Endothelial cell of umbilical vein (primary cell): Measurements from ENCODE around the gene TBCD. TPM values are rescaled to one million over a fixed set of nuclear protein-coding genes. Genes with fewer than 3 reads are reported as not detected.

ENCODE experiments used
- BruUV-seq: library from RNA; stranded (reverse); fragments of 400-500 nt; replicated peaks from 2 replicates; lab custom pipeline; 2021; lab: Mats Ljungman, UMichigan
- CTCF ChIA-PET: fragments of 300-600, 350-600 bp; sonication (Branson Sonifier 250); formaldehyde crosslinking; loops from one replicate; lab custom pipeline; 2021; ENCODE audit warnings: antibody characterized with exemption, inconsistent platforms; lab: Charles Lee
- POLR2A ChIA-PET: fragments of 300-600, 350-600 bp; sonication (Branson Sonifier 250); formaldehyde crosslinking; loops from one replicate; lab custom pipeline; 2021; ENCODE audit warnings: antibody characterized with exemption, inconsistent platforms; lab: Charles Lee
- DNase-seq: peaks from one replicate; pipeline ENCODE4 v3.0.0-alpha.2; 2011; ENCODE audit warnings: low read depth, low spot score
- FAIRE-seq: peaks from 2 replicates; lab custom pipeline; 2011; peaks lifted over from hg19 to GRCh38; lab: Jason Lieb, UNC
- H2AFZ ChIP-seq: 2 replicates; pipeline ENCODE4 v1.6.0; 2012; ENCODE audit warnings: low read depth, low read length, control low read depth, inconsistent platforms
- H3K27ac ChIP-seq: 2 replicates; pipeline ENCODE4 v1.5.1; 2011; ENCODE audit warnings: low read depth, mild to moderate bottlenecking, control low read depth, low read length, moderate library complexity; ENCODE audit not compliant: insufficient read depth
- H3K27me3 ChIP-seq, 2 experiments: 2 replicates each; pipeline versions ENCODE4 v1.6.0 to v1.6.1; 2011; ENCODE audit warnings: low read length in 2 of 2, mixed read lengths in 1 of 2; ENCODE audit not compliant: control insufficient read depth in 2 of 2, insufficient read depth in 2 of 2
- H3K36me3 ChIP-seq, 2 experiments: 2 replicates in 1 of 2; 3 replicates in 1 of 2; pipeline ENCODE4 v1.5.1; 2011; ENCODE audit warnings: low read length in 2 of 2, mild to moderate bottlenecking in 1 of 2, moderate library complexity in 1 of 2; ENCODE audit not compliant: control insufficient read depth in 2 of 2, insufficient read depth in 2 of 2; ENCODE audit errors: extremely low read depth in 1 of 2
- H3K4me1 ChIP-seq: 3 replicates; pipeline ENCODE4 v1.5.1; 2011; ENCODE audit warnings: mild to moderate bottlenecking, low read length; ENCODE audit not compliant: control insufficient read depth, insufficient read depth; ENCODE audit errors: extremely low read depth
- H3K4me2 ChIP-seq: 2 replicates; pipeline ENCODE4 v1.6.1; 2011; ENCODE audit warnings: low read length, control low read depth, mixed read lengths; ENCODE audit not compliant: insufficient read depth
- H3K4me3 ChIP-seq, 3 experiments: fragments of 200-600 bp in 1 of 3; sonication (generic), shearing (Covaris generic) in 1 of 3; replicated peaks in 1 of 3; 2 replicates each; pipeline ENCODE4 v1.5.1; 2011 to 2016; ENCODE audit warnings: control low read depth in 3 of 3, low read length in 3 of 3, mild to moderate bottlenecking in 2 of 3, inconsistent platforms in 1 of 3, low read depth in 1 of 3, moderate library complexity in 1 of 3; ENCODE audit not compliant: insufficient read depth in 1 of 3
- H3K79me2 ChIP-seq: 2 replicates; pipeline ENCODE4 v1.6.0; 2012; ENCODE audit warnings: low read length, inconsistent platforms; ENCODE audit not compliant: control insufficient read depth, insufficient read depth
- H3K9ac ChIP-seq: replicated peaks from 2 replicates; pipeline ENCODE3; 2011; ENCODE audit warnings: low read length, control low read depth; ENCODE audit not compliant: insufficient read depth; ENCODE audit errors: extremely low read depth
- H3K9me1 ChIP-seq: replicated peaks from 3 replicates; pipeline ENCODE4 v1.6.0; 2011; ENCODE audit warnings: mild to moderate bottlenecking, low read length; ENCODE audit not compliant: control insufficient read depth, insufficient read depth; ENCODE audit errors: extremely low read depth
- H3K9me3 ChIP-seq: replicated peaks from 2 replicates; pipeline ENCODE4 v1.5.1; 2012; ENCODE audit warnings: low read length, inconsistent platforms; ENCODE audit not compliant: control insufficient read depth, insufficient read depth
- H4K20me1 ChIP-seq: replicated peaks from 2 replicates; pipeline ENCODE3; 2011; ENCODE audit warnings: mild to moderate bottlenecking, low read length; ENCODE audit not compliant: control insufficient read depth, insufficient read depth; ENCODE audit errors: extremely low read depth
- CTCF ChIP-seq, 2 donors: IDR thresholded peaks; 1 replicate in 1 of 2; 2 replicates in 1 of 2; pipeline ENCODE4 v1.5.1; 2011; ENCODE audit warnings: low read length in 2 of 2, mild to moderate bottlenecking in 2 of 2, moderate library complexity in 2 of 2, control low read depth in 1 of 2, inconsistent platforms in 1 of 2, low read depth in 1 of 2; ENCODE audit not compliant: insufficient read depth in 1 of 2; ENCODE audit errors: extremely low read depth in 1 of 2
- EZH2 ChIP-seq: IDR thresholded peaks from 2 replicates; pipeline ENCODE4 v1.6.1; 2012; ENCODE audit warnings: borderline replicate concordance, low read depth, mild to moderate bottlenecking, moderate library complexity, low read length, inconsistent platforms; ENCODE audit not compliant: severe bottlenecking
- FOS ChIP-seq: IDR thresholded peaks from 2 replicates; pipeline ENCODE4 v1.6.1; 2011; ENCODE audit warnings: mild to moderate bottlenecking, low read length, moderate library complexity, borderline replicate concordance; ENCODE audit not compliant: insufficient read depth
- GATA2 ChIP-seq: IDR thresholded peaks from 2 replicates; pipeline ENCODE4 v1.7.0; 2011; ENCODE audit warnings: low read depth, mild to moderate bottlenecking, moderate library complexity, mixed read lengths, low read length; ENCODE audit not compliant: insufficient read length, insufficient read depth
- JUN ChIP-seq: IDR thresholded peaks from 2 replicates; pipeline ENCODE4 v1.6.1; 2011; ENCODE audit warnings: borderline replicate concordance, low read depth; ENCODE audit not compliant: insufficient read length, insufficient read depth
- MAX ChIP-seq: IDR thresholded peaks from 2 replicates; pipeline ENCODE4 v1.6.1; 2011; ENCODE audit not compliant: insufficient read depth, insufficient read length
- MYC ChIP-seq: IDR thresholded peaks from one replicate; pipeline ENCODE4 v1.6.1; 2011; ENCODE audit warnings: mild to moderate bottlenecking, low read depth, low read length
- POLR2A ChIP-seq: IDR thresholded peaks from 2 replicates; pipeline ENCODE4 v1.6.1; 2012; ENCODE audit warnings: low read depth, mild to moderate bottlenecking, control low read depth, low read length
- POLR2AphosphoS5 ChIP-seq: IDR thresholded peaks from 2 replicates; pipeline ENCODE4 v1.6.1; 2012; ENCODE audit warnings: low read depth, mild to moderate bottlenecking, control low read depth, low read length, moderate library complexity; ENCODE audit not compliant: insufficient read depth
- dilution Hi-C: fragments of 300-500 bp; cut with MboI; formaldehyde crosslinking; loops from one replicate; pipeline ENCODE4 v1.15.0; 2019; ENCODE audit warnings: low sequenced_read_pairs; ENCODE audit not compliant: extremely low pct_ligation_motif_present
- intact Hi-C: fragments of 100-400 bp; cut with micrococcal nuclease; formaldehyde crosslinking; loops from one replicate; pipeline ENCODE4 v1.10.0; 2022
- polyA plus RNA-seq, 4 experiments: library from polyadenylated mRNA; depleted of rRNA in 3 of 4; stranded (reverse) in 3 of 4; unstranded in 1 of 4; fragments of >200 nt; gene quantifications; 2 replicates each; pipeline versions ENCODE4 v1.2.1 to v1.2.3, GENCODE V29; 2011 to 2012; ENCODE audit warnings: missing spikeins in 1 of 4
- total RNA-seq: library from RNA; stranded (reverse); gene quantifications from 2 replicates; pipeline ENCODE4 v1.2.3, GENCODE V29; 2021

Gene TBCD
- total and polyA plus RNA-seq, 2 donors (not counting 3 experiments of a cell fraction or from before 2014, with no cell fraction given): 121 to 145 TPM

- intact Hi-C loops: no loop called here
- CTCF ChIA-PET: interaction anchor here (1.1 kb wide), 1 partner anchor 37 kb away, joined by 3 read pairs; no protein-coding TSS in a partner anchor
These were observed 128.9 kb downstream of the TBCD start for GRCh38 chr17:82880620-82881323.

GRCh38 chr17:82881324-82881823, 129.5 kb downstream of the TBCD start:
- FAIRE-seq (no peak), DNase-seq (no peak)
- H3K27me3 ChIP-seq: no peaks in the 10 kb centered on the region
- H2AFZ ChIP-seq: no peak overlapping the region
- H3K36me3 ChIP-seq: peaks cover 0 to 2% of the 10 kb centered on the region in 2 experiments
- H3K4me1 ChIP-seq: peaks cover 23% of the 10 kb centered on the region
- BruUV-seq: no TSS peak
- no peaks in the 10 kb centered on the region for H3K9me1 ChIP-seq
- intact Hi-C loops (no loop called here), dilution Hi-C loops (no loop called here)
- POLR2A ChIA-PET: no interaction called here
- peaks cover 50% of the 10 kb centered on the region for H3K79me2 ChIP-seq
- no peak overlapping the region for H3K27ac ChIP-seq
- CTCF ChIA-PET: interaction anchor here (1.1 kb wide), 1 partner anchor 36 kb away, joined by 3 read pairs; no protein-coding TSS in a partner anchor
- H3K9ac ChIP-seq: no peak overlapping the region
- TF ChIP-seq CTCF (IDR thresholded peaks at IDR 0.05; ENCODE audit: extremely low read depth in 1 of 2, insufficient read depth in 1 of 2, low read depth in 1 of 2, low read length in 2 of 2) (no peak), JUN (no peak), GATA2 (no peak), MYC (no peak), POLR2AphosphoS5 (no peak), FOS (no peak), POLR2A (no peak), MAX (no peak), EZH2 (no peak)
- no peaks in the 10 kb centered on the region for H4K20me1 ChIP-seq
- no peaks in the 10 kb centered on the region for H3K9me3 ChIP-seq
- H3K4me2 ChIP-seq: no peak overlapping the region
- H3K4me3 ChIP-seq: no peak overlapping the region

More at GRCh38 chr17:82880620-82881323, 128.9 kb downstream of the TBCD start:
- H3K79me2 ChIP-seq: peaks cover 50% of the 10 kb centered on the region
- H3K9ac ChIP-seq: no peak overlapping the region
- BruUV-seq: no TSS peak
- H3K4me2 ChIP-seq: no peak overlapping the region
- no peak overlapping the region for H2AFZ ChIP-seq
- H3K4me3 ChIP-seq: no peak overlapping the region
- FAIRE-seq (no peak), DNase-seq (no peak)
- peaks cover 23% of the 10 kb centered on the region for H3K4me1 ChIP-seq
- H3K36me3 ChIP-seq: peaks cover 0 to 2% of the 10 kb centered on the region in 2 experiments
- no peaks in the 10 kb centered on the region for H3K9me1 ChIP-seq
- POLR2A ChIA-PET: no interaction called here
- no peaks in the 10 kb centered on the region for H3K27me3 ChIP-seq
- H4K20me1 ChIP-seq: no peaks in the 10 kb centered on the region
- no peak overlapping the region for H3K27ac ChIP-seq
- no peak for TF ChIP-seq POLR2AphosphoS5
- no peak for TF ChIP-seq MYC
- TF ChIP-seq FOS: no peak
- TF ChIP-seq JUN: no peak
- no peak for TF ChIP-seq EZH2
- no peak for TF ChIP-seq POLR2A
- no peaks in the 10 kb centered on the region for H3K9me3 ChIP-seq
- dilution Hi-C loops: no loop called here
